NCI-H1436 (cell line): ENCODE data around the gene HIRA.

Experiments
- DNase-seq: peaks from one replicate; lab custom pipeline; 2025; lab: John Stamatoyannopoulos, UW

HIRA gene

DNA sequence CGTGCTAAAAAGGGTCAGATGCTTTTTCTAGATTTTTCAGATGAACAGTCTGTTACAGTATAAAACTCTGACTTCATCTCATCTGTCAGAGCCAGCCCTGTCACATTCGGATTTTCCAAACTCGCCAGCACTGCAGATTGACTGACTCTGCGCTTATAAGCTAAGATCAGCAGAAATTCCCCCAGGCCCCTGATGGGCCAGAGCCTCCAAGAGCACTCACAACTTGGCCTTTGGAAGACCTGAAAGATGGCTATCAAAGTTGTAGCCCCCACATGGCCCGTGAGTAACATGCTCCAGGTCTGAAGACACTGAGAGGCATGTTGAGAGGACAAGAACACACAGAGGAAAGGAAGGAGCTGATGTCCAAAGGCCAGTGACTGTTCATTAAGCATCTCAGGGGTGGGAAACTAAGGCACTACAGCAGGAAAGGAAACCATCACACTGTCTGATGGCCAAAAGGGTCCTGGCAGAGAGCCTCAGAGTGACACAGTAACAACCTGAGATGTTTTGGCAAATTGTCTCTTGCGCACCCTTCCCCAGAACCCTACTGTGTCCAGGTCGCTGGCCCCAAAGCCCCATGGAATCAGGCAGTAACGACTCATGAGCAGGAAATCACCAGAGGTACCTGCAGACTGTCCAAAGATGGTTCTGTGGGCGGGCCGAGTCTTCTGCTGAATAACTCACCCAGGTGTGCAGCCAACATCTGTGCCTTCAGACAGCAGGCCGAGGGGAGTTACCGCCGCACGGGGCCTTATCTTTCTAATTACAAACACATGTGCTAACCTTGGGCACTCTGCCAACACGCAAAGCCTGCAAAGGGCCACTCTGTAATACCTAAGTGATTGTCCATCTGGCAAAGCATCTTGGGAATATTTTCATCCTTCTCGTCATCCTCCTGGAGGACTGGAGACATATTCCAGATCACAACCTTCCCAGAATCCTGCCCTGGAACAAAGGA, 23.6 kb downstream of the HIRA start:
- no peak for DNase-seq

DNA sequence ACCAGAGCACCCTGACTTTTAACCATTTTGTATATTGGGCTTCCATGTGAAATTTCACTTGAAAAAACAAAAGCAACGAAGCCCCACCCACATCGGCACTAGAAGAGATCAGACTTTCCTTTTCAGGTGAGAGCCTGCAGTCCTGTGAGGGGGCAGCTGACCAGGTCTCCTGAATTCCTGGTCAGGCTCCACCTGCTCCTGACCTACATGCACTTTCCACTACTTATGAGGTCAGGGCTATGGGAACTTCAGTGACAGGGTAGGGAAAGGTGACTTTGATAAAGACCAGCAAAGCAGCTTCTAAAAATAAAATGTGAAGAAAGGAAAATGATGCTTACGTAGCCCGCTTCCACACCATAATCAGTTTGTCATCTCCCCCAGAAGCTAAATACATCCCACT, 24.7 kb downstream of the HIRA start:
- no peak for DNase-seq

DNA sequence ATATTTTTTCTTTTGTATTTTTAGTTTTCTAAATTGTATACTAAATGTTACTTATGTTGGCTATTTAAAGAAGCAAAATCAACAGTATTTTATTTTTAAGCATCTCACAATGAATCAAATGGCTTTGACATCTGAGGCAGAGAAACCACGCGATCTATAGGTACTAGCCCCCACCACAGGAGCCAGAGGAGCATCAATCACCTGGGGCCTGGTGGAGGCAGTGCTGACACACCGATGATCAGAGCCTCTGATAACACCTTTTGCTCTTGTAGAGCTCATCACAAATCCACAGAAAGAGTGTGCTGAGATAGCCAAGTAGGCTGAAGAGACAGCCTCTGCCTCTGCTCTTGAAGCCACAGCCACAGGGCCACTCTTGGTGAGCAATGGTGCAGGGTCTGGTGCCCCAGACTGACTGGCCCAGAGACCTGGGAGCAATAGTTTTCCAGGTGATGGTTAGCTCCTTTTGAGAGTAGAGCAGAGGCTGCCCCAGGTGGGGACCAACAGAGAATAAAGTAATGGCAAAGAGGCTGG, 25.2 kb downstream of the HIRA start:
- no peak for DNase-seq

DNA sequence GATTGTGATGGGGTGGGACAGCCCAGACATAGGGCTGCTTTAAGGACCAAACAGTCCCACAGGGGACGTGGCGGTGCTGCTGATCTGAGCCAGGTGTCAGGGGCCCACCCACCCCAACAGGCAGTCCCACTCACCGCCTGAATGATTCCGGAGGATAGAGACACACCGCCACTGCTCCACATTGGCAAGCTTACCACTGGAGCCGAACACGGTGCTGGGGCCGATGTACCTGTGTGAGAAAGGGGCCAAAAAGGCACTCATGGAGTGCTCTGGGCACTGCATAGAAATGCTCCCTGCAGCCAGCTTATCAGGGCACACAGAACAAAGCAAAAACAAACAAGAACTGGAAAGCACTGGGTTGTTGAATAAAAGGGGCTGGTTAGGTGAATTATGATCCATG, 25.9 kb downstream of the HIRA start:
- no peak for DNase-seq

DNA sequence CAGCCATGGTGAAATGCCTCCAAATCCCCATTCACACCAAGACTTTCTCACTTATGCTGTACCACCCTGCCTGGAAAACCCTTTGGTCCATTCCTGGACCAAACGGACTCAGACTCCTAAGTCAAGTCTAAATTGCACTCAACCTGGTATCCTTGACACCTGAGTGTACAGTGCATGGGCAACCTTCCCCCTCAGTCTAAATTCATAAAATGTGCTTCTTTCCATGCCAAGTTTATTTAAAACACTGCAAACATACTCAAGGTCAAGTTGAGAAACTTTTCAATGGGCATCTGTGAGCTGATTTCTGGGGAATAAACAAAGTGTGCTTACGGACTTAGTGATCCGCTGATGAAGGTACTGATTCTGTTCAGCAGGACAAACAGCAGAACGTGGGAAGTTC, 26.4 kb downstream of the HIRA start:
- DNase-seq: no peak

DNA sequence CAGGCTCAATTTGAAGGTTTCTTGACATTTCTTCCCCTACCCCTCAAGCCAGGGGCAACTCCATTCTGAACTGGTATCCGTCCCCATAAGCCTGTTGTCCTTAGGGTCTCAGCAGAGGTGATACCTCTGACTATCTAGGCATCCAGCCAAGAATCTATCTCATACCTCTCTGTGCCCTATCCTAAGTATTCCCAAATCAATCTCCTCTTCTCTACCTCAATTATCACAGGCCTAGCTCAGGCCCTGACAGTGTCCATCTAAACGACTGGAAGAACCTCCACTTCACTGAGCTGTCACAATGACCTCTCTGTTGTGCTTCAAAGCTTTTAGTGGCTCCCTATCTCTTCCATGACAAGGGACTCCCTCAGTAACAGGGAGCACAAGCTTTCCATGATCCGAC, 26.9 kb downstream of the HIRA start:
- DNase-seq: no peak

DNA sequence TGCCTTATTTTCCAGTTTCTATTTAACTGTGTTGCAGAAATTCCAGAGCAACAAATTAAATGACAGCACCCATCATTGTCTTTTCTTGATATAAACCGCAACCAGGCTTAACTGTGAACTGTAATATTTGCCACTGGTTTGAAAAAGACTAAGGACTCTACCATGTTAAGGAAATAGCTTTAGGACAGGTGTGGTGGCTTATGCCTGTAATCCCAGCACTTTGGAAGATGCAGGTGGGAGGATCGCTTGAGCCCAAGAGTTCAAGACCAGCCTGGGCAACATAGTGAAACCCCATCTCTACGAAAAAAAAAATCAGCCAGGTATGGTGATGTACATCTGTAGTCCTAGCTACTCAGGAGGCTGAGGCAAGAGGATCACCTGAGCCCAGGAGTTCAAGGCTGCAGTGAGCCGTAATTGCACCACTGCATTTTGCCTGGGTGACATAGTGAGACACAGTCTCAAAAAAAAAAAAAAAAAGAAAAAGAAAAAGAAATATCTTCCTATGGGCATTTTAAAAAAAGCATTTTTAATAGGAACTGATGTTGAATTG, 28.8 kb downstream of the HIRA start:
- DNase-seq: no peak

DNA sequence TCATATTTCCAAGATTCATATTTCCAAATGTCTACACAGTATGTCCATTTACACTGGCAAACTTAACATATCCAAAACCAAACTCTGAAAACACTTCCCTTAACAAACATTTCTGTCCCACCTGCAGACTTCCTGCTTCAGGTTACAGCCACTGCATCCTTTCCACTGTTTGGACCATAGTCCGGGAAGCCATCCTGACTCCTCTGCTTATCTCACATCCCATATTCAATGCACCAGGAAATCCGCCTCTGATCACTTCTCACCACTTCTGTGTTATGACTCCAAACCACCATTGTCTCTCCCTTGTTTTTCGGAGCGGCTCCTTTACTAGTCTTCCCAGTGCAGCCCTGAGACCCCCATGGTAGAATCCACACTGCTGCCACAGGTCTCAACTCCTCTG, 30.1 kb downstream of the HIRA start:
- DNase-seq: no peak

DNA sequence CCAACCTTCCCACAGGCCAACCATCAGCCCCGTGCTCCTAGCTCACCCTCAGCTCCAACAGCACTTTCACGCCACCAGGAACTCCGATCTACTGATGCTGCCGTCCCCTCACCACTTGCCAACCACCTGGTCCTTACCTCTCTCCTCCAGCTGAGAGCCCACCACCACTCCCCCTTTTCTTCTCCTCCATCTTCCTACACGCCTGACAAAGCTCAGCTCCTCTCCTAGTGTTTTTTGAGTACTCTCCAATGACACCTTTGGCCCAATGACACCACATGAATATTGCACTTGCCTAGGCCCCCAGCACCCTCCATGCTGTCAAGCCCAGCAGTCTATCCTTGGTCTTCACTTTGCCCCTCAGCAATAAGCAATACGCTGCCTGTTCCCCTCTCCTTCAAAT, 30.7 kb downstream of the HIRA start:
- DNase-seq: no peak

DNA sequence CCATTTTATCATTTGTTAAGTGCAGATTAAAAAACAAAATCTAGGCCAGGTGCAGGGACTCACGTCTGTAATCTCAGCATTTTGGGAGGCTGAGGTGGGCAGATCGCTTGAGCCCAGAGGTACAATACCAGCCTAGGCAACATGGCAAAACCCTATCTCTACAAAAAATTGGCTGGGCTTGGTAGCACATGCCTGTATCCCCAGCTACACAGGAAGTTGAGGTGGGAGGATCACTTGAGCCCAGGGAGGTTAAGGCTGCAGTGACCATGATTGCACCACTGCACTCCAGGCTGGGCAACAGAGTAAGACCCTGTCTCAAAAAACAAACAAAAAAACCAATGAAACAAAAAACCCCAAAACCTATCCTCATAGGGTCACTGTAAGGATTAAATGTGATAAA, 32.9 kb downstream of the HIRA start:
- DNase-seq: no peak

DNA sequence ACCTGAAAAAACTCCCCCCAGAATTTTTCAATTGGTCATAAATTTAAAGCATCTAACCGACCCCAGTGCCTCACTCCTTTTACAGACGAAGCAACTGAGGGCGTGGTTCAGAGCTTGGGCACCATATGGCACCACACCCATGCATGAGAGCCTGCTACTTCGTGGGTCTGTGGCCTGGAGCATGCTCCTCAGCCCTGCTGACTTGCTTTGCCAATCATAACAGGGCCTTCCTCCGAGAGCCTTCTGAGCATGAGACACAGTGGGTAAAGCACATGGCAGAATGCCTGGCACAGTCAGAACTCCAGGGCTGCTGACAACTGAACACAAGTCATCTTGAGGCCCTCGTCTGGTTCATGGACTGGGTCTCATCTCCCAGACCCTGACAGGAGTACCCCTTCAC, 33.3 kb downstream of the HIRA start:
- no peak for DNase-seq

DNA sequence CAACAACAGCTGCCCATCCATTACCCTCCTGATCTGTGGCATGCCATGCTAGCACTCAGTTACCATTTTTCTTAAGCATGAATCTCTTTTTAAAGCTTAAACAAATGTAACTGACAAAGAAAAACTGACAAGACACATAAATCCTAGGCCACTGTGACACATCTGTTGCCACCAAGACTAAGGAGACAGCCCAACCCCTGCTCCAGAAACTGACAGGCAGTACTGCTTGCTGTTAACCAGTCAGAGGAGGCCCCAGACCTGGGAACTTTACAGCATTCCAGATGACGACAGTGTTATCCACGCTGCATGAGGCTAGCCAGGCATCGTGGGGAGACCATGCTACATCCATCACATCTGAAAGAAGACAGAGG, 33.8 kb downstream of the HIRA start:
- no peak for DNase-seq

DNA sequence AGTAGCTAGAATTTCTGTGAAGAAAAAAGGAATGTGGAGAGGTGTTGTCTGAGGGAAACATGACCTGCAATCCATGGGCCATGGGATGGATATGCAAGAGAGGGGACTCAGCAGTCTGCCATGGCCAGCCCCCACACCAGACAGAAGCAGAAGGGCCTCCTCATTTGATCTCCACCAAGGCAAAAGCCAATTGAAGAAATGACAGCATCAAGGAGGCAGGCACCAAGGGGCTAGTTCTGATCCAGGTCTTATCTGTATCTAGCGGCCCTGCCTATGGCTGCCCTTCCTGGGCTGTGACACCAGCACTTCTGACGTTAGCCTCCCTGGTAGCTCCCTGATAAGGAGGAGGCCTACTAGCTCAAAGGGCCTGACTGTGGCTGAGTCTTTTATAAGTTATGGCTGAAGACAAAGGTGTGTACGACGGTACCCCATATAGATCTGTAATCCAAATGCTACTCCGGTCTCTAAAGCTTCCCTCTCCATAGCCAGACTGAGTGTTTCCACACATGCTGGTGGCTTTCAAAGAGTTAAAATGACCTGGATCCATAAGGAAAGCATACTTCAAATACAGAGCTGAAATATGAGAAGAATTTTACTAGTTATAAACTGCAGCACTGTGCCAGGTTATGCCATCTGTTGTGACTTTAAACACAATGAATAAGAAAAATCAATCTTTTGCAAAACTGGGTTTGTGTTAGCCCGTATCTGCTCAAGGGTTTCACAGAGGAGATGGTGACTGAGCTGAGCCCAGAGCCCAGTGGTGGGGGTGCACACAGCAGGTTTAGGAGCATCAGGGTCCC, 34.4 kb downstream of the HIRA start:
- DNase-seq: no peak

DNA sequence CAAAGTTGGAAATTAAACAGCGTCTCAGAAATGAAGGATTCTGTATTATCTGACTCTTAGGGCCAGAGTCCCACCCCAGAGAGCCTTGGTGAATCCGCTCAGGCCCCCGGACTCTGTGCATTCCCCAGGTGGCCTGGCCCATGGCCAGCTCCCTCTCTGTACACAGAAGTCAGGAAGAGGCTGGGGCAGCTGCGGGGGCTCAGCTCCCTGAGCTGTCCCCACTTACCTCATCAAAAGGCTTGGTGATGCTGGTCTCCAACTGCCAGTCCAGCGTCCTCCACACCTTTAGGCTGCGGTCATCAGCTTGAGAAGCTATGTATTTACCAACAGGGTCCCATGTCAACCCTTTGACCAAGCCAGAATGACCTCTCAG, 35.0 kb downstream of the HIRA start:
- no peak for DNase-seq

DNA sequence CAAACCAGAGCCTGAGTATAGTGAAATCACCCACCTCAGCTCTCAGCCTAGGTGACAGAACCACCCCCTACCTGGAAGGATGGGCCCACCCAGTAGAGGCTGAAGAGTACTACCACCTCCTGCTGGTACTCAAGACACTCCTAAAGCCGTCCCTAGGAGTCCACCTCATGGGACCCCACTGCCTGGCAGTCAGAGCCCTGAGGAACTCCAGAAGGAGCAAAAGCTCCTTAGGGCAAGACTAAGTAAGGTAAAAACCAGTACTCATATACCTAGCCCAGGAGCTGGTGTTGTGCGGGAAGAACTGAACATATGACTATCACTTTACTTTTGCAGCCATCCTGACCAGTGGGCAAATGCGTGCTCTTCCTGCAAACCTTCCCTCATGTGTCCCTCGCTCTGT, 36.3 kb downstream of the HIRA start:
- DNase-seq: no peak

DNA sequence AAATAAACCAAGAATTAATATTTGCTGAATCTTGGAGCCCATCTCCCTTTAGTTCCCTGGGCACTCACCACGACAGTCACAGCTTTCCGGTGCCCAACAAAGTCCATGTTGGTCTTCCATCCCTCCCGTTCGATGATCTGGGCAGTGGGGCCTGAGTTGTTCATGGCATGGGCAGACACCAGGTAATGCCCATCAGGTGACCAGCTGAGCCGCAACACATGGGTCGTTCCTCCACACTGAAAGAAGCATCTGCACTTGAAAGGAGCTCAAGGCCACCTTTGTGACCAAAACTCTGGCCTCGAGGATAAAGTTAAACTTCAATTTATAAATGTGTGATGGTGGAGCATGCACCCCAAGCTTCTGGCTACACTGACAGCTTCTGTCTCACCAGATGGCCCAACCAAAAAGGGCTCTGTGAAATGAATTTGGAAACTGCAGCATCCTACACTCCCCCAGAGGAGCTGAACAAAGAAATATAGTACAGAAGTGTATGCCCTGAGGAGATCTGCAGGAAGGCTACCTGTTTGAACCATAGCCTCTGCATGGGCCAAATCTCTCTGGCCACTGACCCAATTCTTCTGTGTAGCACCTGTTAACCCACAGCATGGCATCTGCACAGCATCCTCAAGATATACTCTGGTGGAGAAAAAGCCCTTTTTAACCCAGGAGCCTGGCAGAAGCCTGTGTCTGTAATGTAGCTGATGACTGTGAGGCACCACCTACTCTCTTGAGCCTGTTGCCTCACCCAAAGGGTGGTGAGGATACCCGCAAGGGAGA, 37.1 kb downstream of the HIRA start:
- DNase-seq: no peak

DNA sequence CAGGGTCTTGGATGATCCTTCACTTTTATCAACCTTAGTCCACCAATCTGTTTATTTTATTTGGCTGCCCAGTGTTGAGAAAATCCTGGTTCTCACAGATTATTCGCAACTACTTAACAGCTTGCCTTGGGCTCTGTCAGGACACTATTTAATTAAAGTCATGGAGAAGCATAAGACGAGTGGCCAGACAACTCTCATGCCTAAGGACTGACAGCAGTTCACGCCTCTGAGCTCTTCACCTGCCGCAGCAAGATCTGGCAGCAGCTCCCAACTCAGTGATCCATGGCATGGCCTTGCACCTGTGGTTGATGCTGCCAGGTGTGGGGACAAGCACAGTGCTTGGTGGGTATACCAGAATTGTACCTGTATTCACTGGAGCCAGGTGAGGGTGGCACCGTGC, 37.8 kb downstream of the HIRA start:
- no peak for DNase-seq

DNA sequence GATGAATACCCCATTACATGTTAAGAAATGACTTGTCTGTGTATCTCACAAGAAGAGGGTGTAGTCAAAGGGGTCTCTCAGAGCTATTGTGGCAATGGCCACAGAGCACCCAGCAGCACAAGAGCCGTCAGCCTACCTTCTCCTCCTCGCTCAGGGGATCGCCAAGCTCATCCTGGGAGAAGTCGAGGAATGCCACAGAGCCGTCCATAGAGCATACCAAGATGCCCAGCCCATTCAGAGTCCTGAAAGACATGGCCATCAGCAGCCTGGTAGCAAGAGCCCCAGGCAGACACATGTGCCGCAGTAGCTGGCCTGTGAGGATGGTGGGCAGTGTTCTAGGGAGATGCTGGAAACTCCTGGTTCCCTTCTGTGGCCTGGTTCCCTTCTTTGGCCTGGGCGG, 44.0 kb downstream of the HIRA start:
- DNase-seq: no peak

DNA sequence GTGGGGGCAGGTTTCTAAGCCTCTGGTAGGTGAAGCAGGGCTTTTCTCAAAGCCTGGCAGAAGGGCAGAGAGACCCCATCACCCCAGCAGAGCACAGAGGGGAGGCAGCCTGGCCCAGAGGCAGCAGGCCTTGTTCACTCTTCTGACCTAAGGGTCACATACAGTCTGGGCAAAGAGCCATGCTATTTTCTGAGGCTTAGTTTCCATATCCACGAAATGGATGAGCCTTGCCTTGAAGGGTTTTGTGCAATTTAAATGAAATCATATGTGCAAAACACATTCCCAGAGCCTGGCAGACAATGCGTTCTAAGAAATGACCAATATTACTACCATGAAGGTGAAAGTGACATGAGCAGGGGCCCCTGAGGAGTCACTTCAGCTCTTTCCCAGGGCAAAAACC, 44.5 kb downstream of the HIRA start:
- no peak for DNase-seq

DNA sequence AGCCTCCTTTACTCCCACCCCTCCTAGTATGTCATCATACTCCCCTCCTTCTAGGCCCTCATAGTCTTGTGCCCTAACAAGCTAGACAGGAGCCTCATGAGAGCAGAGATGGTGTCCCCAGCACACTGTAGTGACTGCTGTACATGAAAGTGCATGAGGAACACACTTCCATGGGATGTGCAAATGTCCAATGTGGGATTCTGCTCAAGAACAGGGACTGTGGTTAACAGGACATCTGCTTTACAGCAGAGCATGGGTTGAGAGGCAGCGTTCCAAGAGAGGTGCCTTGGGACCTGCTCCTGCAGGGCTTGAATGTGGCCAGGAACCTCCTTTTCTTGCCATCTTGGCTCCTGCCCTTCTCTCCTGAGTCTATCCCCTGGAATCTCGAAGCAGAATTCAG, 45.3 kb downstream of the HIRA start:
- no peak for DNase-seq

DNA sequence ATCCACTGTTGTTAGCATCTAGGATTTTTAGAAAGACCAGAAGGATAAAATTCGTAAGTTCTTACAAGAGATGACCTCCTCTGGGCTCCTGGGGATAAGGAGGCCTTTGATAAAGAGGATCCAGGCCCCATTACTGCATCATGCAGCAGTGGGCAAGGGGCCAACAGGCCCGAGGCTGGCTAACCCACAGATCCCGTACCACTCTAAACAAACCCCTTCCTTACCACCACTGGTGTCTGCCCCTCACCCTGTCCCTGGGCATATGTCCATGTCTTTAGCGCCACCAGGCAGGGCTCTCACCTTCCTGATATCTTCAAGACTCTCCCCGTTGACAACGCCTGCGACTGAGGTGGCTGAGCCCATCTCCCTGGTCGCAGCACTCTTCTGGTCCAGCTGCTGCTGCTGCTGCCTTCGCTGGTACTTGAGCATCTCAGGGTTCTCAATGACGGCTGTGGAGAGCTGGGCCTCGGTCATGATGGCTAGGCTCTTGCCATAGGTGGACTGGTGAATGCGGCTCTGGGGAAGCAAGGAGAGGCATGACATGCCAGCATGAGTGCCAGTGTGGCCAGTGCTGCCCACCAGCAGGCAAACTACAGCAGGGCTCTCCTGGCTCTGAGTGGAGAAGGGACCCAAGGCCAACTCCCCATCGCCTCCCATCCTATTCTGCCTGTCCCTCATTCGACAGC, 46.2 kb downstream of the HIRA start:
- DNase-seq: no peak

DNA sequence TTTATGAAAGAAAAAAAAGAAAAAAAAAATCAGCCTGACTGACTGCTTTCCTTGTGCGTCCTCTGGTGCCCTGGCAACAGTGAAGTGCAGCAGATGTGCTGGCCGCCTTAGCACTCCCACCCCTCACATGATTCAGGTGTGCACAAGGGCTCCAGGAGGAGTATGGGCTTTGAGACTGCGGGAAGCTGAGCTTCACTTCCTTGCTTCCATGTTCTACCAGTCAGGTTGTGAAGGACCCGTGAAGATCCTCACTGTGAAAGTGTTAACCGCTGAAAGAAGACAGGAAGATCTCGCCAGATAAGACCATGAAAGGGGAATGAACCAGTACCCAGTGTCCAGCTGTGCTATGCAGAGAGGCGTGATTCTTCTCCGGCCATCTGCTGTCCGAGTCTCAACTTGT, 48.2 kb downstream of the HIRA start:
- DNase-seq: no peak
